ENCODE measurements around the gene FOXP4. TPM values are rescaled to one million over a fixed set of nuclear protein-coding genes. Genes with fewer than 3 reads are reported as not detected.

The FOXP4 gene
- total and polyA plus RNA-seq, 2 of the 13 experiments (the other 11 are each of a cell fraction or from before 2014, with no cell fraction given): 11.0 to 12.4 TPM

- TF ChIP-seq ZBTB4 (CRISPR knock-in tag; IDR thresholded peaks at IDR 0.05; ENCODE audit: borderline replicate concordance) (no peak), ZC3H13 (CRISPR knock-in tag; IDR thresholded peaks at IDR 0.05) (no peak), KDM3A (CRISPR knock-in tag; IDR thresholded peaks at IDR 0.05; ENCODE audit: low read depth) (0 out of 2 replicates have a peak, but pooled peaks have one; percentile 49), THYN1 (CRISPR knock-in tag; IDR thresholded peaks at IDR 0.05; ENCODE audit: borderline replicate concordance, low read depth) (no peak), KLF16 (CRISPR knock-in tag; IDR thresholded peaks at IDR 0.05) (0 out of 4 replicates have a peak, but pooled peaks of 1 of the 2 experiments have one; percentile 28), ZNF224 (CRISPR knock-in tag; IDR thresholded peaks at IDR 0.05) (no peak), ZSCAN25 (CRISPR knock-in tag; IDR thresholded peaks at IDR 0.05) (peak; percentile 96), ZNF788 (CRISPR knock-in tag; IDR thresholded peaks at IDR 0.05; ENCODE audit: borderline replicate concordance) (no peak), HNRNPL (IDR thresholded peaks at IDR 0.05; ENCODE audit: low read depth, low read length) (peak; percentile 91), ZNF253 (CRISPR knock-in tag; IDR thresholded peaks at IDR 0.05; ENCODE audit: borderline replicate concordance) (no peak), SIX4 (CRISPR knock-in tag; IDR thresholded peaks at IDR 0.05) (0 out of 2 replicates have a peak, but pooled peaks have one; percentile 15), NFE2L2 (IDR thresholded peaks at IDR 0.05; ENCODE audit: low read length) (no peak), ZNF350 (CRISPR knock-in tag; IDR thresholded peaks at IDR 0.05; ENCODE audit: borderline replicate concordance, low read depth) (peak; percentile 49; the same call in 1 of the 2 replicates), TEAD3 (CRISPR knock-in tag; optimal IDR thresholded peaks at IDR 0.05; ENCODE audit: borderline replicate concordance) (peak; percentile 28), ZKSCAN5 (CRISPR knock-in tag; IDR thresholded peaks at IDR 0.05) (no peak), HIVEP1 (CRISPR knock-in tag; IDR thresholded peaks at IDR 0.05) (no peak)
- TF ChIP-seq, protein P1, sequence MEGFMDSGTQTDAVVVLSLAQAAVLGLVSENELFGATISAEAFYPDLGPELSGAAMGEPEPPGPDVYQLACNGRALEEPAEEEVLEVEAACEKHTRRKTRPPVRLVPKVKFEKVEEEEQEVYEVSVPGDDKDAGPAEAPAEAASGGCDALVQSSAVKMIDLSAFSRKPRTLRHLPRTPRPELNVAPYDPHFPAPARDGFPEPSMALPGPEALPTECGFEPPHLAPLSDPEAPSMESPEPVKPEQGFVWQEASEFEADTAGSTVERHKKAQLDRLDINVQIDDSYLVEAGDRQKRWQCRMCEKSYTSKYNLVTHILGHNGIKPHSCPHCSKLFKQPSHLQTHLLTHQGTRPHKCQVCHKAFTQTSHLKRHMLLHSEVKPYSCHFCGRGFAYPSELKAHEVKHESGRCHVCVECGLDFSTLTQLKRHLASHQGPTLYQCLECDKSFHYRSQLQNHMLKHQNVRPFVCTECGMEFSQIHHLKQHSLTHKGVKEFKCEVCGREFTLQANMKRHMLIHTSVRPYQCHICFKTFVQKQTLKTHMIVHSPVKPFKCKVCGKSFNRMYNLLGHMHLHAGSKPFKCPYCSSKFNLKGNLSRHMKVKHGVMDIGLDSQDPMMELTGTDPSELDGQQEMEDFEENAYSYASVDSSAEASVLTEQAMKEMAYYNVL (CRISPR knock-in tag; IDR thresholded peaks at IDR 0.05; ENCODE audit: borderline replicate concordance): 0 out of 2 replicates have a peak, but pooled peaks have one; percentile 8
- TF ChIP-seq, protein P2, sequence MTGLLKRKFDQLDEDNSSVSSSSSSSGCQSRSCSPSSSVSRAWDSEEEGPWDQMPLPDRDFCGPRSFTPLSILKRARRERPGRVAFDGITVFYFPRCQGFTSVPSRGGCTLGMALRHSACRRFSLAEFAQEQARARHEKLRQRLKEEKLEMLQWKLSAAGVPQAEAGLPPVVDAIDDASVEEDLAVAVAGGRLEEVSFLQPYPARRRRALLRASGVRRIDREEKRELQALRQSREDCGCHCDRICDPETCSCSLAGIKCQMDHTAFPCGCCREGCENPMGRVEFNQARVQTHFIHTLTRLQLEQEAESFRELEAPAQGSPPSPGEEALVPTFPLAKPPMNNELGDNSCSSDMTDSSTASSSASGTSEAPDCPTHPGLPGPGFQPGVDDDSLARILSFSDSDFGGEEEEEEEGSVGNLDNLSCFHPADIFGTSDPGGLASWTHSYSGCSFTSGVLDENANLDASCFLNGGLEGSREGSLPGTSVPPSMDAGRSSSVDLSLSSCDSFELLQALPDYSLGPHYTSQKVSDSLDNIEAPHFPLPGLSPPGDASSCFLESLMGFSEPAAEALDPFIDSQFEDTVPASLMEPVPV (CRISPR knock-in tag; IDR thresholded peaks at IDR 0.05): no peak
- TF ChIP-seq, protein P3, sequence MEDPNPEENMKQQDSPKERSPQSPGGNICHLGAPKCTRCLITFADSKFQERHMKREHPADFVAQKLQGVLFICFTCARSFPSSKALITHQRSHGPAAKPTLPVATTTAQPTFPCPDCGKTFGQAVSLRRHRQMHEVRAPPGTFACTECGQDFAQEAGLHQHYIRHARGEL (CRISPR knock-in tag; IDR thresholded peaks at IDR 0.05): no peak
- TF ChIP-seq, protein P4, sequence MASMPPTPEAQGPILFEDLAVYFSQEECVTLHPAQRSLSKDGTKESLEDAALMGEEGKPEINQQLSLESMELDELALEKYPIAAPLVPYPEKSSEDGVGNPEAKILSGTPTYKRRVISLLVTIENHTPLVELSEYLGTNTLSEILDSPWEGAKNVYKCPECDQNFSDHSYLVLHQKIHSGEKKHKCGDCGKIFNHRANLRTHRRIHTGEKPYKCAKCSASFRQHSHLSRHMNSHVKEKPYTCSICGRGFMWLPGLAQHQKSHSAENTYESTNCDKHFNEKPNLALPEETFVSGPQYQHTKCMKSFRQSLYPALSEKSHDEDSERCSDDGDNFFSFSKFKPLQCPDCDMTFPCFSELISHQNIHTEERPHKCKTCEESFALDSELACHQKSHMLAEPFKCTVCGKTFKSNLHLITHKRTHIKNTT (CRISPR knock-in tag; IDR thresholded peaks at IDR 0.05): no peak
- TF ChIP-seq, protein P5, sequence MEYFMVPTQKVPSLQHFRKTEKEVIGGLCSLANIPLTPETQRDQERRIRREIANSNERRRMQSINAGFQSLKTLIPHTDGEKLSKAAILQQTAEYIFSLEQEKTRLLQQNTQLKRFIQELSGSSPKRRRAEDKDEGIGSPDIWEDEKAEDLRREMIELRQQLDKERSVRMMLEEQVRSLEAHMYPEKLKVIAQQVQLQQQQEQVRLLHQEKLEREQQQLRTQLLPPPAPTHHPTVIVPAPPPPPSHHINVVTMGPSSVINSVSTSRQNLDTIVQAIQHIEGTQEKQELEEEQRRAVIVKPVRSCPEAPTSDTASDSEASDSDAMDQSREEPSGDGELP (IDR thresholded peaks at IDR 0.05; ENCODE audit: borderline replicate concordance, low read depth): peak; percentile 19; the same call in 1 of the 2 replicates
These were observed 21.6 kb upstream of the FOXP4 start (continued) for GRCh38 chr6:41524634-41525011.

All from HepG2 (cell line).